HG03159 (cell line): ENCODE measurements around the gene DNMT3A.
A peak's percentile ranks its signal among the peaks of the same experiment; 100 is the strongest.

ENCODE experiments used
- ATAC-seq: cut with Tn5 transposase; IDR thresholded peaks from one replicate; pipeline ENCODE4 v1.9.1; 2021; ENCODE audit warnings: mild to moderate bottlenecking, moderate library complexity; ENCODE audit not compliant: unreplicated experiment

DNMT3A gene

GRCh38 chr2:25341753-25342371 lies at the start of gene DNMT3A:
DNMT3A (minus strand) TSS chr2:25341925; CDS start chr2:25313984, 27,941 bp downstream.
- peak; percentile 25 for ATAC-seq

DNA sequence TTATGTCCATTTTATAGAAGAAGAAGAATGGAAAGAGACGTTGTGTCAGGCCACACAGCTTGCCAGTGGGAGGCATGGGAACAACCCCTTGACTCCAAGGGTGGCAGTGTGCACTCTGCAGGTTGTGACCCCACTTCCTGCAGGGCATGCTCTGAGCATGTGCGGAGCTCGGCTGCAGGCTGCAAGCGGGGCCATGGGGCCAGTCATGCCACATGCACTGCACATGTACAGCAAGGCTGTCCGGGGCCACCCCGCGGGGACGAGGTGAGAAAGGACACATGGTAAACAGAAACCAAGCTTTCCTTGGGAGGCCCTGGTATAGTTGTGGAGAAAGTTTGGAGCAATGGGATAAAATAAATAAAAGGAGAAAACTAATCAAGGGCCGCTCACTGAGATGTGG lies 47.4 kb upstream of the DNMT3A start:
- ATAC-seq, result no peak

DNA sequence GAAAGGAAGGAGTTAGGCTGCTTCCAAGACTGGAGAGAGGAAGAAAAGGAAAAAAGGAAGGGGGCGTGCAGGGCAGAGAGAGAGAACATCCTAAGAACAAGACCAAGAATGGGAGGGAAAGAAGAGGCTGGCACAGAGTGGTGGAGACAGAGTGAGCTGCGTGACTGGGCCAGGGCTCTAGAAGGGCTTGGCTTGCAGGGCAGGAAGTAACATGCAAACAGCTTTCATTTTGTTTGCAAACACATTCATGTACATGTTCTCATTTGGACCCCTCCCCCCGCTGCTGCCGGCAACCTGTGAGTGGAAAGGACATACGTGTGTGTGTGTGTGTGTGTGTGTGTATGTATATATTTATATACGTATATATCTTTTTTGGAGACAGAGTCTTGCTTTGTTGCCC lies 46.8 kb upstream of the DNMT3A start:
- no peak for ATAC-seq

GRCh38 chr2:25387876-25388449 lies 46.2 kb upstream of the DNMT3A start:
- no peak for ATAC-seq

DNA sequence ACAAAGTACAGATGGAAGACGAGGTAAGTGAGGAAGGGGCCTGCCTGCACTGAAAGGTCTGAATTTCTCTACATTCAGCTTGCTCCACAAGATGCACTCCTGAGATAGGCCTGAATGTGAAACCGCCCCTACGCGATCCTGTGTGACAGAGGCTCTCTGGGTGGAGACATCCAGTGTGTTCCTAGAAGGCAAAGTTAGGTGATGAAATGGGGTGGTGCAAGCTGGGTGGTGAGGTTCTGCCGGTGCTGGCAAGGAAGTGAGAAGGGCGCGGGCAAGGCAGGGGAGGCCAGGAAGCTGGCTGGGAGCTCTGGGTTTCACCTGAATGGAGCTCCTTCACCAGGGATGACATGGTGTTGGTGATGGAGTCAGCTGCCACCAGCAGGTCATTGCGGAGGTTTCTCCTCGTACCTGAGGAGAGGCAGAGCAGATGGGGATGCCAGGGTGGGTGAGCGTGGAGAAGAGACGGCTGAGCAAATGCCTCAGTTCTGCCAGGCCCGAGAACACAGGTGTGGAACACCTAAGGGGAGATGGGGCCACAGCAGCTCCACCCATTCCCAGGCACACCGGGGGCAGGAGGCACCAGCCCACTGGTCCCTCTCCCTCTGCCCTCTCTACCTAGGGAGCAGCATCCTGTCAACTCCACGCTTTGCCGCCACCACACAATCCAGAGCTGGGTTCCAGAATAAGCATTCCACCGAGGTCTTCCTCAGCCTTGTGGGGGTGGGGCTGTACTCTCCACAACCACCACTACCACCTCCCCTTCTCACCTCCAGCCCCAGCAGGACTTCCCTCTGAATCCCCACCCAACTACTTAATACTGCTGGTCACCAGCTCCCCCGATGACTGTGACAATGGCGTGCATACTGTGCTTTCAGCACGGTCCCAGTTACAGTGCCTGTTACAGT lies 45.5 kb upstream of the DNMT3A start:
- no peak for ATAC-seq

- ATAC-seq, result no peak
Measured at GRCh38 chr2:25385910-25386309, 44.2 kb upstream of the DNMT3A start.

DNA sequence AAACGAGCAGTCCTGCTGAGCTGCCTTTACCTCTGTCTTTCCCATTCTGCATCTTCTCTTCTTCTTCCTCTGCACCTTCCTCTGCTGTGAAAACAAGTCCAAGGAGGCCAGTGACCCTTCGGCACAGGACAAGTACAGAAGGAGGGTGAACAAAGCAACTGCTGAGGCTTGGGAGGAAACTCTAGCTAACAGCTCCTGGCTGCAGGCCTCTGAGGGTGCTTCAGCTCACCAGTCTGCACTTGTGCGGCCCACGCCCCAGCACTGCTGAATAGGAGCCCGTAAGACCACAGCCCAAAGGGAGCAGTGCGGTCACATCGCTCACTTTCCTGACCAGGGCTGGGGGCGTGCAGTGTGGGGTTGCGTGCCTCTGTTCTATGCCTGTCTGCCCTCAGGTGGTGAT lies 42.1 kb upstream of the DNMT3A start:
- ATAC-seq, result no peak

DNA sequence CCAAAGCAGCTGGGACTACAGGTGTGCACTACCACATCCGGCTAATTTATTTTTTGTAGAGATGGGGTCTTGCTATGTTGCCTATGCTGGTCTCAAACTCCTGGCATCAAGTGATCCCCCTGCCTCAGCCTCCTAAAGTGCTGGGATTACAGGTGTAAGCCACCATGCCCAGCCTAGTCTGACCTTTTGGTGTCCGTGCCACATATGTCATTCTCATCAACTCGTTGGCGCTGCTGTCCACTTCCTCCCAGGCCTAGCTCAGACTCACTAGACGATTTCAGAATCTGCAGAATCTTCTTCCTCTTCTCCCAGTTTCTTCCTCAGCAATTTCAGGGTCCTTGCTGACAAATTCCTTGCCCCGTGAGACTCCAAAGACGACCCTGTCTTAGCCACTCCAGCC lies 39.8 kb upstream of the DNMT3A start:
- no peak for ATAC-seq

DNA sequence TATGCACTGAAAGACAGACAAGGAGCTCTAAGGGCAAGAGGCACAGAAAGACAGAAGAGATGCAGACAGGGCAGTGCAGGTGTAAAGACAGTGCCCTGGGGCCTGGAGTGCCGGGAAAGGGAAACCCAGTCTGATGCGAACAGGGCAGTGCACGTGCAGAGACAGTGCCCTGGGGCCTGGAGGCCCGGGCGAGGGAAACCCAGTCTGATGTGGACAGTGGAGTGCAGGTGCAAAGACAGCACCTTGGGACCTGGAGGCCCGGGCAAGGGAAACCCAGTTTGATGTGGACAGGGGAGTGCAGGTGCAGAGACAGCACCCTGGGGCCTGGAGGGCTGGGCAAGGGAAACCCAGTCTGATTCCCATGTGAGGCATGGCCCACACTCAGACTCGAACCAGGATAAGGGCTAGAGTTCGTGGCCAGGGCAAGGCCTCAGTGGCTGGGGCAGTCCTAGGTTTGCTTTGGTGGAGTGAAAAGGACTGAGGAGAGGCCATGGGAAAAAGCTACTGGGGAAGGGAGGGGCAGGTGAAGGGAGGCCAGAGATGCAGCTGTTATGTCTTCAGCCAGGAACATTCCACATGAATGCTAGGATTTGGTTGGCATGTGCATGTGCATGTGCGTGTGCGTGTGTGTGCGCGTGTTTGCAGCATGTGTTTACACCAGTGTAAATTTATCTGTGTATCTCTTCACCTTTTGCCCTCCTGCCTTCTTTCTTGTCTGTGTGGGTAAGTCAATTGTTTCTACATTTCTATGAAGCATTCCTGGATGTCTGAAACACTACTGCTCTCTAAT lies 39.1 kb upstream of the DNMT3A start:
- no peak for ATAC-seq

DNA sequence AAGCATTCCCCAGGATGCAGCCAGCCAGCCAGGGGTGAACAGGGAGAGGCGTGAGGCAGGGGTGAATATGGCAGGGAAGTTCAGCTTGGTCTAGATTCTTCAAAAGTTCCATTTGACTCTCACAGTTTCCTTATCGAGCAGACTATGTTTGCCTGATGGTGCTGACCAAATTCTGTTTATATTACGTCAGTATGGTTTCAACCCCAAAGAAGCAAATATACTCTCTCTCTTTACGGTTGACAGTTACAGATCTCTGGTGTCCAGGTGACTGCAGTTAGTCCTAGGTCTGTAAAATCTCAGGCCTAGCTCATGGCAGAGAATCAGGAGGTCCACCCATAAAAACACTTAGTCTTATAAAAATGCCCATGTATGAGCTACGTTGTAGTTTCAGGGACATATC lies 38.3 kb upstream of the DNMT3A start:
- ATAC-seq, result no peak

DNA sequence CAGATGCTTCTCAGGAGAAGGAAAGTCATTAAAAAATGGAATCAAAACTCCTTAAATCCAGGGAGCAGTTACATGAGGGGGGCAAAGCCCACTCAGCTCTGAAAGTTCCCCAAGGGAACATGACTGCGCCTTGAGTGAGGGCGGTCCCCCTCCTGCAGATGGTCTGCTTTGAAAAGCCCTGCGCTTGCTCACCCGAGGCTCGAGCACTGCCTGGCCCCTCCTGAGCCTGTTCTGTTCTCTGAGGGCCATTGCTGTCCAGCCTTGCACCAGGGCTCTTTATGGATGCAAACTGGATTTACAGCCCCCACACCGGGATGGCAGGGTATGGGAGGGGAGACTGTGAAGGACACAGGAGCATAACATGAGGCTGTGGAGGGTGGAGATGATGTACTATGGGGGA lies 37.8 kb upstream of the DNMT3A start:
- ATAC-seq, result no peak

DNA sequence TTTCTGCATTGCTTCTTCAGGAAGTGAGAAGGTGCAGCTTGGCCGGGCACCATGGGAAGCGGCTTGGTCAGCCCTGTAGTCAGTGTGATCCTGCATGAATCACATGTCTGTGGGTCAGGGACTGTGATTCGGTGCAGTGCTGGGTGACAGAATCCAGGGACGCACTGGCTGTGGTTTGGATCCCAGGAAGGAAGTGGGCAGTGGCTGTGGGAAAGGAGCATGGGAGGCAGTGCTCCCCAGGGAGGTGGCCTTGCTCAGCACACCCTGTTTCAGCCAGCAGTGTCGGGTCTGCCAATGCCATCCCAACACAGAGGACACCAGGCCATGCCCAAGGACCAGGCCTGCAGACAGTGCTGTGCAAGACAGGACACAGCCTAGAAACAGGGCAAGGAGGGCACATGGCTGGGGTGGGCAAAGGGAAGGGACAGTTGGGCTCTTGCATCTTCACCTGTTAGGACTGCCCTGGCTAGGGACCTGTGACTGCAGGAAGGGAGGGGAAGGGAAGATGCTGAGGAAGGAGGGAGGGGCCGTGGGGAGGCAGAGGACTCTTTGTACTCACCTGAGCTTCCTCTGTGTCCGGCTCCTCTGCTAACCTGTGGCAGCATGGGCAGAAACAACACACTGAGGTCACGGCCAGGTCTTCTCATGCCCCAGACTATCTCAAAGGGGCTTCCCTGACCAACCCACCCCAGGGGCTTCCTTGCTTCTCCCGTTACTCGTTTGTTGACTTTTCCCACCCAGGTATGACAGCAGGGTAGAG lies 37.2 kb upstream of the DNMT3A start:
- no peak for ATAC-seq

- no peak for ATAC-seq
Measured at GRCh38 chr2:25377822-25378421, 36.2 kb upstream of the DNMT3A start.

DNA sequence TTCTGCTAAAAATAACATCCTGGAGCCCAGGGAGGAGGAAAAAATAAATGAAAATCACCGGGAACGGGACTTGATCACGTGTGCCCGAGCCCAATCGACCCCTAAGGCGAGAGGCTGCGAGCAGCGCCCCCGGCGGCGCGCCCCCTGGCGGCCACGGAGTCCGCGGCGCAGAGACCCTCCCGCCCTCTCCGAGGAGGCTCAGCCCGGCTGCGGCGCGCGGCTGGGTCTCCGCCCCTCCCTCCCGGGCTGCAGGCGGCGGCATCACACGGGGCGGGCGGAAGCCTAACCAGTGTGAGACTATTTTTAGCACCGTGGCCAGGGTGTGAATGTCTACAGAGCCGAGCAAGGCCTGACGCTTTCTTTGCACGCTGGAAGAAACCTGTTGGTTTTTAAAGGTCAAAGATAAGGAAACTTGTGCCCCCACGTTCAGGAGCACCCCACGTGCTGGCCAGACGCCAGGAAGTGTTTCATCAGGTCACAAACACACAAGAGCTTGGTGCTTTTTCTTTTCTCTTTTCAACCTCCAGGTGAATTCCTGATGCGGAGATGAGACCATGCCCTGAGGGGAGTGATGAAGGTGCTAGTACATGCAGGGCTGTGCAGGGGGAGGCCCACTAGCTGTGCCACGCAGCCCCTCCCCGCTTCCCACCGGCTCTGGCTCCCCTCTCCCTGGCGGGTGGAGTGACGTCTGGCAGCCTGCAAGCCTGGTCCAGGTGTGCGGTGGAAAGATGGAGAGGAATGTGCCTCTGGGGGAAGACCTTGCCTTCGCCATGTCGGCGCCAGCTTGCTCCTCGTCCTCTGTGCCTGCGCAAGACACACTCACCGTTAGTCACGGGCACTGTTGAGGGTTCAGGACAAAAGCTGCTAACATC lies 35.3 kb upstream of the DNMT3A start:
- ATAC-seq, result peak; percentile 95

DNA sequence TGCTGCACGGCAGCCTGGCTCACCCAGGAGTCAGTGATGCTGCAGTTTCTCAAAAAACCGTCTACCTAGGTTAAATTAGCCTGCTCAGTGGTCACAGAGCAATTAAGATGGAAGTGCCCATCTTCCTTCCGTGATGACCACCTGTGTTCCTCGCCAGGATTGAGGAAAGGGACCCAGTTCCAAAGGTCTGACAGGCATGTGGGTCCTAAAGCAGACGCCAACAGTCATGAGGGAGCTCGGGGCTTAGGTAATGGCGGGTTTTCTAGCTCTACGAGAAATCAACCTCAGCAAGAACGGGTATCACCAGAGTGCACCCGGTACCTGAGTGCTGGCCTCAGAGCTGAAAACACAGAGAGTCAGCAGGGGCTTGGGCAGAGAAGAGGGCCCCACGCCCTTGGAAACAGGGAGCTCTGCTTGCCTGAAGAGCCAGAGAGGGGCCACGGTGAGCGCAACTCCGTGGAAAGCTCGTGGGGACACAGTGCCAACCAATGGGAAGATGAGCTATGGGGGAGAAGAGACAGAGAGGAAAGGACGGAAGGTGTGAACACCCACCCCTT lies 34.3 kb upstream of the DNMT3A start:
- no peak for ATAC-seq

GRCh38 chr2:25375371-25375988 lies 33.8 kb upstream of the DNMT3A start:
- ATAC-seq, result no peak

- no peak for ATAC-seq
Measured at GRCh38 chr2:25374827-25375226, 33.1 kb upstream of the DNMT3A start.

DNA sequence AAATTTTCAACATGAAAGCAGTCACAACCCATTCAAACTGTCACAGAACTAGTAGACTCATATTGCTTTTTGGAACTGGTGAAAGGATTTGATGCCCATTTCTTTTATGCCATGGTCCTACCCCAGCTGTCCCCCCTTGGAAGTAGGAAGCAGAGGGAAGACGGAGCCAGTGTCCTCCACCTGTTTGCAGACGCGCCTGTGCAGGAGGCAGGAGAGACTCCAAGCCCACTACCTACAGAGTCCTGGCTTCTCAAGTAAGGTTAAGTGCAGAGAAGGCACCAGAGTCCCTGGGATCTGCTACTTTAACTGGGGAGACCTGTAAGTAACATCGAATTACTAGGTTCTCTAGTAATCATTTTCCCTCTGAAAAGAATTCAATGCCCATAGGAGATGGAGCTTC lies 32.7 kb upstream of the DNMT3A start:
- no peak for ATAC-seq
